ENCODE data around the gene DRD2.
"Not testable (repeated sequence)": the region's sequence is repeated elsewhere in the genome, so short reads cannot be mapped to it uniquely, and the experiment has no call there.

DRD2 gene

DNA sequence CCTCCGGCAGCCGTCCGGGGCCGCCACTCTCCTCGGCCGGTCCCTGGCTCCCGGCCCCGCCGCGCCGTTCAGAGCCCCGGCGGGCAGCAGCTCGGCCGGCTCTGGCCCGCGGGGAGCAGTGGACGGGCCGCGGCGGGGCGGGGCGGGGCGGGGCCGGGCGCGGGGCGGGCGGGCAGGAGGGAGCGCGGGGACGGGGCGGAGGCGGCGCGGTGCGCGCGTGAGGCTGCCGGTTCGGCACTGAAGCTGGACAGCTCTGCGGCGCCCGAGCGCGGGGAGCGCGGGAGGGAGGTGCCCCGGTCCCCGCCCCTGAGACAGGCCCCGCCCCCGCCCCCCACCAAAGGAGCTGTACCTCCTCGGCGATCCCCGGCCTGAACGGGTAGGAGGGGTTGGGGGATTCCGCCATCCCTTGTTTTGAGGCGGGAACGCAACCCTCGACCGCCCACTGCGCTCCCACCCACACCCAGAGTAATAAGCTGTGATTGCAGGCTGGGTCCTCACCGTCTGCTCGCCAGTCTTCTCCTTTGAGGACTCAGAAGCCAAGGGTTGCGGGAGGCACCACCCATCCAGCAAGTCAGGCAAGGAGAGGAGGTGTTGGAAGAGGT is at the start of gene DRD2:
Gene DRD2, minus strand, starts transcription at position 239 of the 602 bp plus-strand sequence. CDS start 50,747 bp downstream, outside the sequence.
- FAIRE-seq = no peak

DNA sequence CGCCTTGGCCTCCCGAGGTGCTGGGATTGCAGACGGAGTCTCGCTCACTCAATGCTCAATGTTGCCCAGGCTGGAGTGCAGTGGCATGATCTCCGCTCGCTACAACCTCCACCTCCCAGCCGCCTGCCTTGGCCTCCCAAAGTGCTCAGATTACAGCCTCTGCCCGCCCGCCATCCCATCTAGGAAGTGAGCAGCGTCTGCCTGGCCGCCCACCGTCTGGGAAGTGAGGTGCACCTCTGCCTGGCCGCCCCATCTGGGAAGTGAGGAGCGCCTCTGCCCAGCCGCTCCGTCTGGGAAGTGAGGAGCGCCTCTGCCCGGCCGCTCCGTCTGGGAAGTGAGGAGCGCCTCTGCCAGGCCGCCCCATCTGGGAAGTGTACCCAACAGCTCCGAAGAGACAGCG is 48.7 kb upstream of the DRD2 start:
- FAIRE-seq = not testable (repeated sequence)

DNA sequence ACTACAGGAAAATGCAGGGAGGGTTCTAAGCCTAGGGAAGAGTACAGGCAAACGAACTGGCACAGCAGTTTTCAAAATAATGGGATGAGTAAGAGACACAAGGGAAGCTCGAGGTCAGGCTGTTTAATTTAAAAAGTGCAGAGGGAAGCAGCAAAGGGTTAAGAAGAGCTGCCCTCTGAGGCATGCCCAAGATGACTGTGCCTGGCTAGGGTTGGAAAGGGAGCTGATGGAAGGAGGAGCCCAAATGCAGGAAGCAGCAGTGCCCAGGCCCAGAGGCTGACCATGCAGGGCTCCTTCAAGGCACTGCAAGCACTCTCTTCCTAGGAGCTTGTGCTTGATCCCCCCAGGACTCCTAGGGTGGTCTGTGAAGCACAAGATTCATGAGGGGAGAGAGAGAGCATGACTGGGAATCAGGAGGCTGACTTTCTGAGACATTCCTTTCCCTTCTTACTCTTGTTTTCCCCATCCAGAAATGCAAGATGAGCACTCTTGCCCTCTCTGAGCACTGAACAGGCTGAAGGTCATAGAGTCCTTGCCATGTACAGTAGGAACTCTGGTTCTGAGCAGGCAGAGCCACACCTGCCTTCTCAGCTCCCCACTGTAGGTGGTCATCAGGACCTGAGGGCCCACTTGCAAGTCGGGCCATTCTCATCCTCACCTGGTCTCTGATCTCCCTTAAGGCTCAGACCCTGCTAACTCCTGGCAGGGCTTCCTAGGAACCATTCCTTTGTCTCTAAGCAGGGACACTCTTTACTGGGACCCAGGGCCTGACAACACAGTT is 46.7 kb upstream of the DRD2 start:
- FAIRE-seq = no peak

DNA sequence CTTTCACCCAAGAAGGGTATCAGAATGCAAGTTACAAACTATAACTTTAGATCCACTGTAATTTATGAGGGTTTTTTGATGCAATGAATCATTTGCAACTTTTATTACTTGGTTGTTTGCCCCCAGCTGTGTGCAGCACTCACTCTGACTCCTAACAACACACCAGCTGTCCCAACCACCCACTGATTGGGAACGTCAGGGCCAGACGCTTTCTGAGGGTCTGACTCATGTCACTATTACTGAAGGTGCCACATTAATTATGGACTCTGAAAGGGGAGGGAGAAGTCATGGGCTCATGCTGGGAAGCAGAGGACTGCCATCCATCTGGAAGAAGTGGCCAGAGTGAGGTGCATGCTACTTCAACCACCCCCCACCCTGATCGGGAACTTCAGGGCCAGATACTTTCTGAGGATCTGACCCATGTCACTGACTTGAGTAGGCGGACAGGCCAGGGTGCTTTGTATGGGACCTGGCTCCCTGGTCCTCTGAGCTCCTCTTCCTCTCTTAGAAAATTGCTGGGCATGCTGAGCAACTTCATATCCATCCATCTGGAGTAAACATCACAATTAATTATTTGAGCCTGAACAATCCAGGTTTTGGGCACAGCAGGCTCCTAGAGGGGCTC is 44.9 kb upstream of the DRD2 start:
- FAIRE-seq = no peak

DNA sequence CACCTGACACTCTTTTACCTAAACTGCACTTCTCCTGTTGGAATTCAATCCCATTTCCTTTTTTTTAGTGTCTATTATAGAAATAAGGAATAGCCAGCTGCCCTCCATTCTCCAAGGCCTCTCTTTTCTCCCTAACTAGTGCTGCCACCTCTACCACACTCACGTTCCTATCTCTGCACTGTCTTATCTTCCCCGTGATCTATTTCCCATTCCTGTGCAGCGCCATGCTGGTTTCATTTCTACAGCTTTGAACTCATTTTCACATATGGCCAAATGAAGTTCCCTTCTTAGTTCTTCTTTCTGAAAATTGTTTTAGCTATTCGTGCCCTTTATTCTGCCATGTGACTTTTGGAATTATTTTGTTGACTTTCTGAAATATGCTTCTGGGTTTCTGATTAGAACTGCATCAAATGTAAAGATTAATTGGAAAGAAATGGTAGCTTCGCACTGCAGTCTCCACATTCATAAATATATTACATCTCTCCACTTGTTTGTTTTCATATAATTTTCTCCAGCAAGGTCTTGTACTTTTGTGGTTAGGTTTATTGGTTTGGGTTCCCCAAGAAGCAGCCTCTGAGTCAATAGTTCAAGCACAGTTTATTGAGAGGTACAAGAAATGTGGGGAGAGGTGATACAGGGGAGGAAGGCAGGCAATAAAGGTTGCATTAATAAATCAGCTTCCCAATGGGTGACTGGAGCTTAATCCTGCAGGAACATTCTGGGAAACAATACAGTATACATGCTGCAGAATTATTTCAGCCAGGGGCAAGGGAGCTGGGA is 43.7 kb upstream of the DRD2 start:
- FAIRE-seq = no peak

DNA sequence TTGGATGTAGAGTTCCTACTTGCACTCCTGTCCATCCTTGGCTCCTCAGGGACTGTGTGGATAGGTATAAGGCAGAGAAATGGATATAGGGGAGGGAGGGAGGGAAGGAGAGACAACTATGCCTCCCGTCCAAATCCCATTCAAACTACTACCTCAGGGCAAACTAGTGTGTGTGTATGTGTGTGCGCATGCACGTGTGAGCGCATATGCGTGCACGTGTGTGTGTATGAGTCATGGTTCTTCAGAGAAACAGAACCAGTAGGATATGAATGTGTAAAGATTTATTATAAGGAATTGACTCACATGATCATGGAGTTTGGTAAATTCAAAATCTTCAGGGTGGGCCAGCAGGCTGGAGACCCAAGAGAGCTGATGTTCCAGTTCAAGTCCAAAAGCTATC is 42.2 kb upstream of the DRD2 start:
- FAIRE-seq = no peak

DNA sequence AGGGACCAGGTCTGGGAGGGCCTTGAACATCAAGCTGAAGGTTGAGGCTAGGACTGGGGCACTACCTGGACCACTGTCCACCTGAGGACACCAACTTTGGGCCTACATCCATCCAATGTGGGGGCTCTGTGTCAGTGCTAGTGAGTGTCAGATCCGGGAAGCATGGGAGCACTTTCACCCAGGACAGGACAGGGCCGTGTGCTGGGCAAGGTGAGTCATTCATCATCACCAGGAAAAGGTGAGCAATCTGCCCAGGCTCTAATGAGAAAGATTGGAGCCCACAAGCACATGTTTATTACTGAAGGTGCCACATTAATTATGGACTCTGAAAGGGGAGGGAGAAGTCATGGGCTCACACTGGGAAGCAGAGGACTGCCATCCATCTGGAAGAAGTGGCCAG is 39.7 kb upstream of the DRD2 start:
- FAIRE-seq = no peak

DNA sequence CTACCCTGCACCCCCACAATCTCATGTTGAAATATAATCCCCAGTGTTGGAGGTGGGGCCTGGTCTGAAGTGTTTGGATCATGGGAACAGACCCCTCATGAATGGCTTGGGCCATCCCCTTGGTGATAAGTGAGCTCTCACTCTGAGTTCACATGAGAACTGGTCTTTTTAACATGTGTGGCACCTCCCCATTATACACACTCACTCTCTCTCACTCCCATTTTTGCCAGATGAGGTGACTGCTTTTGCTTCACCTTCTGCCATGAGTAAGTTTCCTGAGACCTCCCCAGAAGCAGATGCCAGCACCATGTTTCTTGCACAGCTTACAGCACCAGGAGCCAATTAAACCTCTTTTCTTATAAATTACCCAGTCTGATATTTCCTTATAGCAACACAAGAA is 32.1 kb upstream of the DRD2 start:
- no peak for FAIRE-seq

DNA sequence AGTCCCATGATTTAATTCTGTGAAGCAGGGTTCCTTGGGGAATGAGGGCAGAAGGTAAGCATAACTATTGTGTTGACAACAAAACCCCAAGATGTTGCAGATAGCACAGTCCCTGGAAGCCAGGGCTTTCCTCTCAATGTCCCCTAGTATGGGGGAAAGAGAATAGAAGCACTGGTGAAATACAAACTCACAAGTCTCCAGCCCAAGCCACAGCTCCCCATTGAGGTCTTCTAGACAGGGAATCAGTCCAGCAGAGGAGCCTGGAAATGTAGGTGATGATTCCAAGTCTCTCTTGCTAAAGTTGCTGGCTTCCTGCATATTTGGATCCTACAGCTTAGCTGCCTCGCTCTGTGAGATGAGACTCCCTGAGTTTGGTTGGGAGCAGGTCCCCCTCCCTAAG is 31.7 kb upstream of the DRD2 start:
- no peak for FAIRE-seq

DNA sequence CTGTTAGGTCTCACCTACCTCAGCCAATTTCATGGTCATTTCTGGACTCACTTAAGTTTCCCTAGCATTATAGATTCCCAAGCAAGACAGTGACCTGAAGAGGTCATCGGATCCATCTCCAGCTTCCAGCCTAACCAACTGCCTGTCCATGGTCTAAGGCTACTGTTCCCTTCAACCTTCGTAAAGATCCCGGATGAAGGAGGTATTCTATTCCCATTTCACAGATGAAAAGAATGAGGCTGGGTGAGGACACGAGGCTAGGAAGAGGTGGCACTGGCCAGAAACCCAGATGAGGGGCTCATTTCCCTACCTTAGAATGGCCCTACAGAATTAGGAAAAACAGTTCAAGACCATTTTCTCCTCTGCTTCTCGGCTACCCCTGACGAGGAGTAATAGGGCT is 31.3 kb upstream of the DRD2 start:
- no peak for FAIRE-seq

DNA sequence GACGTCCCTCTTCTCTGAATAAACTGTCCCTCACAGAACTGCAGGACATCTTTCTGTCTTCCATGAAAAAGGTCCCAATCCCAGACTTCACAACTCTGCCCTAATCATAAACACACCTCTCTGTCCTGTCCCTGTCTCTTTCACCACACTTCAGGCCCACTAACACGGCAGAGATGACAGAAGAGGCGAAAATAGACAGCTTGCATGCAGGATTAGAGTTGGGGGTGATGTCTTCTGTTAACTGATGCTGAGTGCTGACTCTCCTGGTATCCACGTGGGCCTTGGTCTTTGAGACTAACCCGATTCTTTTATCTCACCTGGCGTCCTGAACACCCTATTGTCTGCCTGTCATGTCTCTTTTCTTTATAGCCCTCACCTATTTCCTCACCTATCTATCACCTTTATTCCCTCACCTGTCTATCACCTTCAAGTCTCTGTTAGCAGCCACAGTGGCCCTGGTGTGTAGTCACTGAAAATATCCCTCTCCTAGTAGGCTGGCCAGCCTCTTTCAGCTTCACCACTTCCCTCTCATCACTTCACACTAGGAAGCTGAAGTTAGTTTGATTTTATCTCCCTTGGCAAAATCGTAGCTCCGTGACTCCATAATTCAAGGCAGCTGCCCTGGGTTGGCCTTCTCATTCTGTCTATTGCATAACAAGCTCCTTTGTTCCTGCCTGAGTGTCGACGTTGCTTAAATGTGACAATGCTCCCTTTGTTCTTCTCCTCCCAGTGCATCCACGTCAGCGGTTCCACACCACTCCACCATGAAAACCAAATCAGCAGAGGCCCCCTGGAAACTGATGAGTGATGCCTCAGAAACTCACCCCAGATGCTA is 30.6 kb upstream of the DRD2 start:
- FAIRE-seq = no peak

DNA sequence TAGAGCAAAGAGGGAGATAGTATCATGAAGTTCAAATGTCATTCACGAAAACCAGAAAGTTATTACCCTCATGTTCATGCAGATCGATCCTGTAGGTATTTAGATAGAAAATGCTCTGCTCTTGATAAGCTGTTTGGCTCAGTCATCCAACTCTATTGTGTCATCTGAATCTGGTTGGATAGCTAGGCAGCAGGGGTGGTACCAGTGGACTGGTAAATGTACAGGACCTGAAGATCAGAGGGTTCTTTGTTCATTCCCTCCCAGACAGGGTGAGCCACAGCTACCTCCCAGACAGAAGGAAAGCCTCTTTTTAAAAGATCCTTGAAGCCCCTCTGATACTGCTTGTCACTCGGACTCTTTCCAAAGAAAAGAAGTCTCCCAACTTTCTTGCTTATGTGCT is 29.8 kb upstream of the DRD2 start:
- no peak for FAIRE-seq

DNA sequence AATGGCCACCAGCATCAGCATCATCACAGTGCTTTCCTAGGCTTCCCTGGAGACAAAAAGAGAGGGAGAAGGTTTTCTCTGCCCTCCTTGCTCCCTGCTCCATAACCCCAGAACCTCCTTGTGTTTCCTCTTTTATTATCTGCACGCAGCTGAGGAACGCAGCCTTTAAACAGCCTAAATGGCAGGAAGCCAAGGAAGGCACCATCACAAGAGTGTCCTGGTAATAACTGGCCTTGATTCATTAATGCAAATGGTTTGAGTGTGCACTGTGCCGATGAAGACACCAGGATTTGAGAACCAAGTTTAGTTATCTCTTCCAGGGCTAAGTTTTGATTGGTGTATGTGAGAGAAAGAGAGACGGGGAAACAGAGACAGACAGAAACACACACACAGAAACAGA is 29.4 kb upstream of the DRD2 start:
- FAIRE-seq = no peak

DNA sequence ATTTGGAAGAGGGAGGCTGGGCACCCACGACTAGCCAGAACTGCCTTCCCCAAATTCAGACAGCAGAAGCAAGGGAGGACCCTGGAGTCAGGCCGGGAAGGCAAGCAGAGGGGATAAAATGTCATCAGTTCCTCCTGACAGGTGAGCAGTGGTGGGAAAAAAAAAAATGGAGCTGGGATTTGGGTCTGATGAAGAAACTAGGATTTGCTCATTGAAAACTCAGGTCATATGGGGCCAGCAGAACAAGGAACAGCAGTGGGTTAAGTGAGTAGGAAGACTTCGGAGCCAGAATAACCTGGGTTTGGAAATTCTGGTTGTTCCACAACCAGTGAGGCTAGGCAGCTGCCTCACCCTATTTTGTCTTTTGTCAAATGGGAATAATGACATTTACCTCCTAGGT is 28.9 kb upstream of the DRD2 start:
- FAIRE-seq = no peak

DNA sequence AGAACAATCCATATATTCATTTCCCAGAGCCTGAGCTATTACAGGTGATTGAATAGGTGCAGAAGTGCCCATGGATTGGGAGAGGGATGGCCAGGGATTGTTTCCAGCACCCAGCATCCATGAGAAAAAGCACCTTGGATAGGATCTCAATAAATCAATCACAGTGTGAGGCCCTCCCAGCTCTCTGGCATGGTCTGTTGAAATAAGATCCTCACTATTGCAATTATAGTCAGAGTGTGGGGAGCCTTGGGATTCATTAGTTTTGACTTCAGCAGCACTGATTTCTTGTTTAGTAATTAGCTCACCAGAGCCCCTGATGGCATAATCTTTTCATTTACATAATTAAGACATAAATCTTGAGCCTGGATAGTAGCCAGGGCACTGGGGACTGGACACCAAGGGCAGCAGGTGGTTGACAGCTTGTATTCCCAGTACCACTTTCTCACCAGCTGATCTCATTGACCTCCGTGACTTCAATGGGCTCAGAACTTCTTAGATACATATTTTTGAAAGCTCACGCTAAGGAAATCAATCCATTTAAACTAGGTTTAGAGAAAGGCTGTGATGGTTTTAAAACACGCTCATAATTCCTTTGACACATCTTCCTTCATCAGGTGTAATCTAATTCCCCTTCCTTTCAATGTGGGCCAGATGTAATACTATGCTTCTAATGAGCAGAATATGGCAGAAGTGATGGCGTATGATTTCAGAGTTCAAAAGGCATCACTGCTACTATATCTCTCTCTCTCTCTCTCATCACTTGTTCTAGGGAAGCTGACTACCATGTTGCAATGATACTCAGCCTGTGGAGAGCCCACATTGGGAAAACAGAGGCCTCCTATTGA is 22.1 kb upstream of the DRD2 start:
- FAIRE-seq = no peak

DNA sequence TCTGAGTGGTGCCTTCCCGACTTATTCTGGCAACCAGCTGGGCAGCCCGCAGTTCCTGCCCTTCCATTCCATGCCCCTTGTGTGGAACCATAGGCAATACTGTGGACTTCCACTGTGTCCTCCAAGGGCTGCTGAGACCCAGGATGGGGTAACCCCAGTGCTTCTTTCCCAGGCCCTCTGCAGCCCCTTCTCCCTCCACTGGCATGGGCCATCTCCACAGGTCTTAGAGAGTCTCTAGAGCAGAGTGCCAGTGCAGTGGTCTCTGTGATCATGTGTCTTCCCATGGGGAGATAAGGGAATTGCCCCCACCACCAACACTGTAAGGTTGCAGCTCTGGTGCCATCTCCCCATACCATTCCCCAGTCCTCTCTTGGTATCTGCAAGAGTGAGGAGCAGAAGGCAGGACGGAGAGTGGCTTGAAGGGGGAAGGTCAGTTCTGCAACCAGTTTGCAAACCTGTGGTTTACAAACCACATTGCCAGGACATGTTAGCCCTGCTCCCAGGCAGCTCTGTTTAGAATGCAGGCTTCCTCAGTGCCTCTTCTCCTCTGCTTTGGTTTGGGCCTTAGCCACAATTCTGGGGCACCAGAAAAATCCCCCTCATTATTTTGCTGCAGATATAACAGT is 20.9 kb upstream of the DRD2 start:
- FAIRE-seq = no peak

DNA sequence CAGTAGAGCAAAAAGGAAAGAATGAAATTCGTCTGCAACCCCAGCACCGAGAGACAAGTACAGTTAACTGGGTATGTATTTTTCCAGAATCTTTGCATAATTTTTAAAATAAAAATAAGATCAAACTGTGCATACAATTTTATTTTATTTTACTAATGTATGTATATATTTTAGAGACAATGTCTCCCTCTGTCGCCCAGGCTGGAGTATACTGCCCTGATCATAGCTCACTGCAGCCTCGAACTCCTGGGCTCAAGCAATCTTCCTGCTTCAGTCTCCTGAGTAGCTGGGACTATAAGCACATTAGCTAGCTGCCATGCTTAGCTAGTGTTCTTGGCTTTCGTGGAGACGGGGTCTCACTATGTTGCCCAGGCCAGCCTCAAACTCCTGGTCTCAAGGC is 18.8 kb upstream of the DRD2 start:
- no peak for FAIRE-seq

DNA sequence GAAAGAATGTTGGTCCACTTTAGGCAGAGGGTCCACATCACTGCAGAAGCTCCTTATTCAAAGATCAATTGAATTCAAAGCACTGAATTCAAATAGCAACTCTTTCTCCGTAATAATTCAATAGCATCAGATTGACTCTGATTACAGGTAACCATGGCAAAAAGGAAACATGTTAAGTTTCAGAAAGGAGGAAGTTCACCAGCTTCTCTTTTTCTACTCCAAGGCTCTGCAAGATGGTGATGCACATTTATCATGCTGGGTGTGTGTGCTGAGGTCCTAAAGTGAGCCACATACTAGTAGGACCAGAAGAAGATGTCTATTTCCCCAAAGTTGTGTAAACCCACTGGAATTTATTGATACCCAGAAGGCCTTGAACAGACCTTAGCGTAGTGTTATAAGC is 18.0 kb upstream of the DRD2 start:
- no peak for FAIRE-seq

DNA sequence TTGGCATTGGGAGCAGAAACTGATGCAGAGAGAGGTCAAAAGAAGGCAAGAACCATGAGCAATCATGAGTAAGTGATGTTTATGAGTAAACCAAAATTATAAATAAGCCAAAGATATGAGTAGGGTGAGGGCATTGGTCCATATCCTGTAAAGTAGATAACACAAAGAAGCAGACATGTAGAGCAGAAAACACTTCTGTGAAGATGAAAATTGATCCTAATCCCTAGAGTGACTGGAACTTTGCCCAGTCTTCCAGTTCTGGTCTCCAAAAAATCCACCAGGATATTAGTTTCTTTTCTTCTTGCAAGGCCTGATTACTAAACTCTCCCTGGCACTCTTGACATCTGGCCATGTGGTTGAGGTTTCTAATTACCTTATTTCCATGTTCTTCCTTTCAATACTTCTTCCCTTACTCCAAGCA is 13.7 kb upstream of the DRD2 start:
- no peak for FAIRE-seq

DNA sequence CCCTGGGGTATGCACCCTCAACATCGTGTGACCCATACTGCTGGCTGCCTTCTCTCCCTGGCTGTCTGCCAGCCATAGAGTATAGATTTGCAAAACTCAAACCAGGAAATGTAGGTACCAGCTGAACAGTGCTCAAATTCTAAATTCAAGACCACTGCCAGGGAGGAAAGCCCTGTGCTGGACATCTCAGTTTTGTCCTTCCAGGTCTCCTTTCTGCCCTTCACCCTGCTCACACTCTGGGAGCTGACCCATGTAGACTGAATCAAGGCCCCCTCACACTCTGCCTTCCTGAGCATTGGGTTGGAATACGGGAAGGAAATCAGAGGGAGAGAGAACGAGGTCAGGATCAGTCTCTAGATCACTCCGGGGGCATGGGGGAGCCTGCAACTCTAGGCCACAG is 12.4 kb upstream of the DRD2 start:
- no peak for FAIRE-seq

DNA sequence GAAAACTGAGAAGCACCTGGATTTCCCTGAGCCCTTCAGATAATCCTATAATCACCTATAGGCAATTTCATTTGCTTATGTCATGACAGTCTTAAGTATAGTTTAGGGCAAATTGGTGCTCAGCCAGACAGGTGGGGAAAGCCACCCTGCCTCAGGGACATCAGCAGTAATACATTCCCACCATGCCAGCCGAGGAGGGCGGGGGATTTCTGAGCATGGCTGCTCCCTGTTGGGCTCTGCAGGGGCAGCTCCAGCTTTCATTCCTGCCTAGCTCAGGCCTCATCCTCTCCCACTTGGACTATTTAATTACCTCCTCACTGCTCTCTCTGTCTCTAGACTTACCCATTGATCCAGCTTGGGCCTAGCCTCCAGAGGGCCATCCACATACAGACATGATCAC is 9.0 kb upstream of the DRD2 start:
- FAIRE-seq = no peak

Measured in A204.1 (cell line).